C4-2B (cell line): Measurements from ENCODE around the gene TEX101.
"Not testable (repeated sequence)": the region's sequence is repeated elsewhere in the genome, so short reads cannot be mapped to it uniquely, and the experiment has no call there.

Experiments
- CTCF ChIP-seq: fragments of 450-650 bp; conservative IDR thresholded peaks from 2 replicates; pipeline ENCODE4 v1.5.1; 2017; ENCODE audit warnings: mild to moderate bottlenecking
- ZFX ChIP-seq: fragments of 450-650 bp; IDR thresholded peaks from 2 replicates; pipeline ENCODE4 v1.6.1; 2017

GRCh38 chr19:43368897-43369296 is 45.8 kb upstream of the TEX101 start:
- TF ChIP-seq CTCF, ZFX: not testable (repeated sequence)
